Measurements from ENCODE around the gene RIMKLA.

RIMKLA gene

DNA sequence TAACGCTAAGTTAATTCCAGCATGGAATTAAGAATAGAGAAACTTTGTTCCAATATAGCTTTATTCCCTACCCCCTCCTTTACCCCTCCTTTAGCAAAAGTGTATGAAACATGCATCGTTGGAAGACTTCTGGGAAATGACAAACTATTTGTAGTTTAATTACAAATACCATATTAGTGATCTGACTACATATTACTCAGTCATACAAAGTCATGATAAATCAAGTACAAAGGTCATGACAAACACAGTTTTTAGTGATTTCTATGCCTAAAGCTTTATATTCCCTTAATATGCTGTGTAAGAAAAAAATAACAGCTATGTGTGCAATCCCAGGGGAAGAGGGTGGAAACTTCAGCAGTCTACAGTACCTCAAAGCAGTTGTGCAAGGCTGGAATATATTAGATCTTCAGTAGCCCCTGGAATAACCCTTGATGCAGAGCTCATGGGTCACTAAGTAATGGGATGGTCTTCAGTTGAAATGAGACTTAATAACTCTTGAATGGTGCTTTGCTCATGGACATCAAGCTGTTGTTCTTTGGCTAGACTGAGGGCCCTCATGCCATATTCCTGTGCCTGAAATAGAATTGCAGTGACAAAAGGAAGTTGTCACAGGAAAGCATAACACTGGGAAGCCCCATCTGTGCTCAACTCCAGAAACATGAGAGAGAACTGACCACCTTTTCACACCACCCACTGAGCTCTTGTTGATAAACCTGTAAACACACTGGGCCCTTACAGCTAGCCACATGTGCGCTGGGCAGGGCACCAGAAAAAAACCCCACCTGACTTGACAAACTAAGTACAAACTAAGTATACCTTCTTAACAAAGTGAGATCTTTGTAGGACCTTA lies 49.9 kb downstream of the RIMKLA start:
- DNase-seq = no peak

DNA sequence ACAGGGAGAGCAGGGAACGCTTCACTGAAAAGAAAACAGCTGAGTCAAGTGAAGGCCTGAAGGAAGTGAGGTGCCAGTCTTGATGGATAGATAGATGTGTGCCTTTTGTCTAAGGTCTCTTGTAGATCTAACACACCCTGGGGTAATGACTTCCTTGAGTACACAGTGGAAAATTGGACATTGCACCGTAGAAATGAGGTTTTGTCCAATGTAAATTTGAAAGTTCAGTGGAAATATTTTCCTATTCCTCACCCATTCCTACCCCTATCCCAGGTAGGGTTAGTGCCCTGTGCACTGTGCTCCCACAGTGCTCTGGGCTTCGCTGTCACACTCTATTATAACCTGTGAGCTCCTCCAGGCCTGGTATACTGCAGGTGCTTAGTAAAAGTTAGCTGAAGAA lies 50.9 kb downstream of the RIMKLA start:
- DNase-seq = no peak

DNA sequence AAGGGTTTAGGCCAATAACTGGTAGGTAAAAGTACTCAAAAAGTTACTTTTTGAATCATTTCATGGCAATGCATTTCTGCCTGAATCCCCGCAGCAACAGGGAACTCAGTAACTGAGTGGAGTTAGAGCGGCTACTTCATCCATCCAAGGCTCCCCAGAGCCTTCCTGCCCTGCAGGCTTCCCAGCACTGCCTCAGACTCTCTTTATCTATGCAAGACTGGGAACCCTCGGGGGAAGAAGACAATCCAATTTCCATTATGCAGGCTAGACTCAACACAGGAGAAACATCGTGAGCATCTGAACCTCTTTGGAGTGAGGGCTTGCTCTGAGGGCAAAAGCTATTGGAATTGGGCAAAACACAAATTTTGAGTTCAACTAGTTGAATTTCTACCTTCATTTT lies 52.1 kb downstream of the RIMKLA start:
- DNase-seq = no peak

DNA sequence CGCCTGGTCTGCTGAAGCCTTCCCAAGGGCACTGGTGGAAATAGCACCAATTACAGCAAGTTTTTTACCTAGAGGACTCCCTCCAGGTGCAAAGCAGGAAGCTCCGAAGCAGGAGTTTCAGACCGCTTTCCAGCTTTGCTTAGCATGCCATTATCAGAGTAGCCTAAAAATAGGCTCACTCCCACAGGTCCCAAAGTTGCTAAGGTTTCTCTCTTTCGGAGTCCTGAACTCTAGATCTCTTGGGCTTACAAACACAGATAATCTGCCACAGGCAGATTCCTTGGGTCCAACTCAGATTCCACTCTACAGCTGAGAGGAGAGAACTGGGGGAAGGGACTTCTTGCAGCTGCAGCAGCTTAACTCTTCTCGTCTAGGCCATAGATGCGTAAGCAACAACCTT lies 52.8 kb downstream of the RIMKLA start:
- no peak for DNase-seq

DNA sequence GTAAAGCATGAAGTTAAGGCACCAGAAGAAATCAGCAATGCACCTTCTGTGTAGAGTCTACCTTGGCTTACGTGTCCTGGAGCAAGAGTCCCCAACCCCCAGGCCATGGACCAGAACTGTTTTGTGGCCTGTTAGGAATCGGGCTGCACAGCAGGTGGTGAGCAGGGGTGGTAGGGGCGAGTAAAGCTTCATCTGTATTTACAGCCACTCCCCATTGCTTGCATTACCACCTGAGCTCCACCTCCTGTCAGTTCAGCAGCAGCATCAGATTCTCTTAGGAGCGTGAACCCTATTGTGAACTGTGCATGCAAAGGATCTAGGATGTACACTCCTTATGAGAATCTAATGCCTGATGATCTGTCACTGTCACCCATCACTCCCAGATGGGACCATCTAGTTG lies 53.7 kb downstream of the RIMKLA start:
- DNase-seq = no peak

DNA sequence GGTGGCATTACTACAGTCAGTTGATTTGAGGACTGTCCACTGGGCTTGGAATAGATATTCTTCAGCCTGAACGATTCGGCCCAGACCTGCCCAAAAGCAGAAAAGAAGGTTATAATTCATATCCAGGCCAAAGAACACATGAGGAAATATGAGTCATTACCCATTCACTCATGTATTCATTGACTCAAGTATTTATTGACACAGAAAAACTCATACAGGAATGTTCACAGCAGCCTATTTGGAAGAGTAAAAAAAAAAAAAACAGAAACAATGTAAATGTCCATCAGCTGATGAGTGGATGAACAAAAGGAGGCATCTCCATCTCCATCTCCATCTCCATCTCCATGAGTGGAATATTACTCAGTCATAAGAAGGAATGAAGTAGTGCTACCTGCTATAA lies 59.3 kb downstream of the RIMKLA start:
- DNase-seq = no peak

DNA sequence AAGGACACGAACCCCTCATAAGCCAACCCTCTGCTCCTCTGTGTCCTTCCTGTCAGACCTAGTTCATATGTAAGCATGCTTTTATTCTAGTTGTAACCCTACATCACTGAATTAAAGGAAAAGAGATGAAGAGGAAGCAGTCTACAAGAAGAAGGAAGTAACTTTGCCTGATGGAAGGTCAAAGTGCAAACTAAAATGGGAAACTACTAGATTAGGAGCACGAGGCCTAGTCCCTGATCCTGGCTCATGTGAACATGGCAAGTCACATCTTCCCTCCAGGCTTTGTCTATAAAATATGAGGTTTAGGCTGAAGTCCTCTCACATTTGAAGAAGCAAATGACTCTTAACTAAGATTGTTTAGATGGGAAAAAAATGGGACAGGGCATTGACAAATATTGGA lies 62.1 kb downstream of the RIMKLA start:
- no peak for DNase-seq

DNA sequence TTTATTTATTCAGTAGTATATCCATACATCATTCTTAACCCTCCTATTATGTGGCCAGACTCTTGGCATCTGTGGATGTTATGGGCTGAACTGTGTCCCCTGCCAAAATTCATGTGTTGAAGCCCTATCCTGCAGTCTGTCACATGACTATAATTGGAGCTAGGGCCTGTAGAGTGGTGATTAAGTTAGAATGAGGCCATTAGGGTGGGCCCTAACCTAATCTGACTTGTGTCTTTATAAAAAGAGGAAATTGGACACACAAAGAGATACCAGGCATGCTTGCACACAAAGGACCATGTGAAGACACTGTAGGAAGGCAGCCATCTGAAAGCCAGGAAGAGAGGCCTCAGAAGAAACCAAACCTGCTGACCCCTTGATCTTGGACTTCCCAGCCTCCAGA lies 68.7 kb downstream of the RIMKLA start:
- DNase-seq = no peak

DNA sequence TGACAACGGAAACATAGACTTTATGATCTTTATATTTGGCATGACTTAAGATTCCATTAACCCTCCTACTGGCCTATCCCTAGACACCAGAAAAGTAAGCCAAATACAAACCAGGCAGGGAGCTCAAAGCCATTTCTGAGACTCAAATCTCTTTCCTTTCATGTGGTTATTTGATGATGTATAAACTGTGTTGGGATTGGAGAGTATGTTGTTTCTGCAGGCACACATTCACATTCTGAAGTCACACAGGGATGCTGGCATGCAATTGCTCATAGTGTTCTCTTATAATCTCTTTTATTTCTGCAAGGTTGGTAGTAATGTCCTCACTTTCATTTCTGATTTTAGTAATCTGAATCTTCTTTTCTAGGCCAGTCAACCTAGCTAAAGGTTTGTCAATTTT lies 69.5 kb downstream of the RIMKLA start:
- DNase-seq = no peak

DNA sequence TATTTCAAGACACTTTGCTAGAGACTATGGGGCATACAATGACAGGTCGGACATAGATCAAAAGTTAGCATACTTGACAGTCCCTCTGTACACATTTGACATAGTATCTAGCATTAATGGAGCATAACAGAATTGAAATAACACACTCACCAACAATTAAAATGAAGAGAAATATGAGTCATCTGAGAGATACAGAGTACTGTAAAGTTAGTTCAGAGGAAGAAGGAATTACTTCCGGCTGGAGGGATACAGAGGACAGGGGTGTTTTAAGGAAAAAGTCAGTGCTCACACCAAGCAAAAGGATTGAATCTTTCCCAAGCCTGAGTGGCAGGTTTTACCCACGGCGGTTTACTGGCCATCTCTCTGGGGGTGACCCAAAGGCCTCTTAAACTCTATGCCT lies 72.8 kb downstream of the RIMKLA start:
- no peak for DNase-seq

DNA sequence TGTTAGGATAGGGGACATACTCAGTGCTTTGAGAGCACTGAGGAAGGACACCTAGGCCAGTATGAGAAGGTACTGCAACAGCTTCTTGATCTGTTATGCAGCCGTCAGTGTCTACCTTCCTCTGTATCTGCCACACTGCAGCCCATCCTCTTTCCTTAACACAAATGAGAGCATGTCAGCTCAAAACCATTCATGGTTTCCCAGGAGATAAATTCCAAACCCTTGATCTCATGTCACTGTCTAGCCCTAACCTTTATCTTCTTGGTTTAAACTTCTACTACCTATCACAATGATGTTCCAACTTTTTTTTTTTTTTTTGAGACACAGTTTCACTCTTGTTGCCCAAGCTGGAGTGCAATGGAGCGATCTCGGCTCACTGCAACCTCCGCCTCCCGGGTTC lies 73.8 kb downstream of the RIMKLA start:
- DNase-seq = no peak

DNA sequence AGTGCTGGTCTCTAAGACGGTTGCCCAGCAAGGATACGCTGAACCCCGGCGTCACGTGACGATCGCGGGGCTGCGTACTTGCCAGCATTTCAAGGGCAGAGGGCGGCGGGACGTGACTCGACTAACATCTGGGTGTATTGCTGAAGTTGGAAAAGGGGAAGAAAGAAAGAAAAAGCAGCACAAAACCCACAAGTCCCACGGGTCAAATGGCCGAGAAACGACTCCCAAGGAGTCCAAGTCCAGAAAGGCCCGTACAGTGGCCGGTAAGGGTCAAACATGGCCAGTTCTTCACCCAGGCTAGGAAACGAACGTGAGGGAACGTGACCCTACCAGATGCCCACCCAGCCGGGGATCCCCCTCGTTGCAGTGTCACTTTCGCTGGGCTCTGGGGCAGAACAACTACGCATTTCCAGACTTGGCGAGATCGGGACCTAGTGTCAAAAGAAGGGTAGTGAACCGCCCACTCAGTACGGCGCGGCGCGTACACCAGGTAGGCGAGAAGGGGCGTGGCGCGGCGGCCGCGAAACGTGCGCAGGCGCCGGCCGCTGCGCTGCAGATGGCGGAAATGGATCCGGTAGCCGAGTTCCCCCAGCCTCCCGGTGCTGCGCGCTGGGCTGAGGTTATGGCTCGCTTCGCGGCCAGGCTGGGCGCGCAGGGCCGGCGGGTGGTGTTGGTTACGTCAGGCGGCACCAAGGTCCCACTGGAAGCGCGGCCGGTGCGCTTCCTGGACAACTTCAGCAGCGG lies 75.6 kb downstream of the RIMKLA start, which contains the start of the genes PPCS and ZMYND12:
PPCS (plus strand) TSS at position 534 of the 744 bp plus-strand sequence; CDS start at position 557, 23 bp downstream.
ZMYND12 (minus strand) TSS at position 13 of the 744 bp plus-strand sequence. CDS start 25 bp downstream, outside the sequence.
- DNase-seq = peak; percentile 55 to 88

DNA sequence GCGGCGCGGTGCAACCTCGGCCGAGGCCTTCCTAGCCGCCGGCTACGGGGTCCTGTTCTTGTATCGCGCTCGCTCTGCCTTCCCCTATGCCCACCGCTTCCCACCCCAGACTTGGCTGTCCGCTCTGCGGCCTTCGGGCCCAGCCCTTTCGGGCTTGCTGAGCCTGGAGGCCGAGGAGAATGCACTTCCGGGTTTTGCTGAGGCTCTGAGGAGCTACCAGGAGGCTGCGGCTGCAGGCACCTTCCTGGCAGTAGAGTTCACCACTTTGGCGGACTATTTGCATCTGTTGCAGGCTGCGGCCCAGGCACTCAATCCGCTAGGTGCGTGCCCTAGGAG lies 76.1 kb downstream of the RIMKLA start:
- DNase-seq = peak in 1 of 2 experiments; percentile 29

DNA sequence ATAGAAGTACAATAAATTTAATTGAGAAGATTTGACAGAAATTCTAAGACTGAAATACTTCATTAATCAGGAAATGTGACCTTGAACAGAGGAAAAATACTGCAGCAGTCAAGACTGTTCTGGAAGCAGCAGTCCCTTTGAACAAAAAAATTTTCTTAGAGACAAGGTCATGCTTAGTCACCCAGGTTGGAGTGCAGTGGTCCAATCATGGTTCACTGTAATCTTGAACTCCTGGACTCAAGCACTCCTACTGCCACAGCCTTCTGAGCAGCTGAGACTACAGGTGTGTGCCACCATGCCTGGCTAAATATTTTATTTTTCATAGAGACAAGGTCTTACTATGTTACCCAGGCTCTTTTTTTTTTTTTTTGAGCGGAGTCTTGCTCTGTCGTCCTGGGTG lies 80.6 kb downstream of the RIMKLA start:
- no peak for DNase-seq

DNA sequence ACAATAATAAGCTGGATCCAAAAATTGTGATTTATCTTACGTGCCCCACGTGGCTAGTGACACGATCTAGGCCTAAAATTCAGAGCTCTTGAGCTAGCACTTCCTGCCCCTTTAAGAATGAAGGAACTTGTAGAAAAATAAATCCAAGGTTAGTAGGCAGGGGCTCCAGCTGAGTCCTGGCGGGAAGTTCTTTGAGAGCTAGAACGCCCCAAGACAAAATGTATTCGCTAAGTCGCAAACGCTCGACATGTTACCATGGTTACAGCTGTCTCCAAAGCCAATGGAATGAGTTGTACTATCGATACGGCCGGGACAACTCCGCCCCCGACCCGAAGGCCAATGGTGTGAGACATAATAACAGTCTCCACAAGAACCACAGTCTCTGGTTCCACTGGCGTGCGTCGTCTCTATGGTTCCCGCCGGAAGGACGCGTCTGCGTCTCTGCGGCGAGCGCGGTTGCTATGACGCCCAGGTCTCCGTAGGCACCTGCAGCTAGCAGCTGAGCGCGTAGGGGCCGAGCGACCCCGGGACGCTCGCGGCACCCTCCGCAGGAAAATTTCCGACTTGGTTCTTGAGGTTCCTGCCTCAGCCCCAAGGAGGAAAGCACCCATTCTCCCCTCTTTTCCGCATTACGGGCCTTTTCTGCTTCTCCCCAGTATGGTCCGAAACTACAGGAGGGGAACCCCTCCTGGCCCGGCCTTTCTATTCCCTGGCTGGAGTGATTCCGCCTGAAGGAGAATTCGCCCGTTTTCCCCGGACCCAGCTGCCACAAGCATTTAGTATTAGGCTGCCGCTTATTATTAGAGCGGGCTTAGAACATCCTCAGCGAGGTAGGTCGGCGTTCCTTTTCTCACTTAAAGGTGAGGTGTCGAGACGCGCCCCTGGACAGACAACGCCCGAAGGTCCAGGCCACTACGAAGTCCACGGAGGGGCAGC lies 82.5 kb downstream of the RIMKLA start, which contains the start of gene CCDC30:
CCDC30 (plus strand) TSS at position 459 of the 936 bp plus-strand sequence. CDS start 17,266 bp downstream, outside the sequence.
- peak; percentile 94 to 97 for DNase-seq

DNA sequence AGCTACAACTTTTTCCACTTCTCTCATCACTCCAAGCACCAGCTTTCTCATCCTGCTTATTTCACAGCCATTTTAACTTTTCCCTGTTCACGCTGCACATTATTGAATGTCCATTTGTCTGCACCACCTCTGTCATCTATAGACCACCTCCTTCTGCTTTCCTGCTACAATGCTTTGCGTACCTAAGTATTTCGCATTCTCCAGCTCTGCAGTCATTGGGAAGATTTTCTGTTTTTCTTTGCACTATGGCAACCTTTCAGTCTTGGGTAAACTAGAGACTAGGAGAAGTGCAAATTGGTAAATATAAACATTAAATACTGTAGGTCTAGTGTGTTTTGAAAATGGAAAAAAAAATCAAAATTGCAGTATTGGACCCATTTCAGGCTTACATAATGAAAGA lies 83.3 kb downstream of the RIMKLA start:
- DNase-seq = no peak

DNA sequence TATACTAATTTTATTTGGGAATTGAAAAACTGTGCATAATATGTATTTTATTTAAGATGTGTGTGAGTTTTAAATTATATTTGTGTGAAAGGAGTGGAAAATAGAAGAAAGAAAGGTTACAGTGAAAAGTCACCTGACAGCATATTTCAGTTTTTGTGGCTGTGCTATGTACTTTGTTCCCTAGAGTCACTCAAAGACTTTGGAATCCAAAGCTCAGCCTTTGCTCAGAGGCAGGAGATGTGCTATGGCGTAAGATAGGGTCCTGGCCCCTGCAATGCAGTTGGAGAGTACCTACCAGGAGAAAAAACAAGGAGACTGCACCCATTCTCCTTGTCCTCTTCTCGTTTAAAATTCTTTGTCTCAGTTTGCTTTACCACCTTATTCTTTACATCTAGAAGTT lies 85.4 kb downstream of the RIMKLA start:
- DNase-seq = no peak

DNA sequence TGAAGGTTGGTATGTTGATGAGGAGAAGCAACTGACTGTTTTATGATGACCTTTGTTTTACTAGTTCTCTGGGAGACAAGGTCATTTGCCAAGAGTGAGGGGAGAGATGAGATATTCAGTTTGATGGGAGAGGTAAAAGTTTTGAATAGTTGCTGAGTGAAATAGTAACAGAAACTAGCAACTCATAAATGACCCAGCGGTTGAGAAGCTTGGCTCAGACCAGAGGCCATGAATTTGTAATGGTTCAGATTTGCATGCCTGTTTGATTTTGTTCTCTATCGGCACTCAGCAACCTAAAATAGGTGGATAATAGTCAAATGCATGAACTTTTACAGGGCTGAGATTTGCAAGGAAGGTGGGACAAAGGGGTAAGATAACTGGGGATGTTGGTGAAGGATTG lies 89.1 kb downstream of the RIMKLA start:
- DNase-seq = no peak
